NCI-H510A (cell line): Measurements from ENCODE around the gene EFHC1.

Source experiments
- DNase-seq: peaks from one replicate; lab custom pipeline; 2025; lab: John Stamatoyannopoulos, UW

The EFHC1 gene

DNA sequence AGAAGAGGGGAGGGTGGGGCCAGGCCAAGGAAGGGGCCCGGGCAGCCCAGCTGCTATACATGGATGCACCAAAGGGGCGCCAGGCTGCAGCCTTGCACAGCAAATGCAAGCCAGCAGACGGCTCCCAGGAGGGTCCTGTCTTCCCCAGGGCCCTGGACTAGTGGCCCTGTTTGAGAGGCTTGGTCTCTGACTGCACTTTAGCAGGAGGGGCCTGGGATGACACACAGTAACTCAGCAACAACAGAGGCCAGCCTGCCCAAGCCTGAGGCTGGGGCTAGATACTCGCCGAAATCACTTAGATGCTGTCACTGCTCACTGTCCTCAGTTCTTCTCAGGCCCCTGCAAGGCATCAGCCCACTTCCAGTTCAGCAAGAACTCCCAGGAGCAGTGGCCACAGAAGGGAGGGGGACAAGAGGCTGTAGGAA is 83.2 kb downstream of the EFHC1 start:
- peak; percentile 68 for DNase-seq

DNA sequence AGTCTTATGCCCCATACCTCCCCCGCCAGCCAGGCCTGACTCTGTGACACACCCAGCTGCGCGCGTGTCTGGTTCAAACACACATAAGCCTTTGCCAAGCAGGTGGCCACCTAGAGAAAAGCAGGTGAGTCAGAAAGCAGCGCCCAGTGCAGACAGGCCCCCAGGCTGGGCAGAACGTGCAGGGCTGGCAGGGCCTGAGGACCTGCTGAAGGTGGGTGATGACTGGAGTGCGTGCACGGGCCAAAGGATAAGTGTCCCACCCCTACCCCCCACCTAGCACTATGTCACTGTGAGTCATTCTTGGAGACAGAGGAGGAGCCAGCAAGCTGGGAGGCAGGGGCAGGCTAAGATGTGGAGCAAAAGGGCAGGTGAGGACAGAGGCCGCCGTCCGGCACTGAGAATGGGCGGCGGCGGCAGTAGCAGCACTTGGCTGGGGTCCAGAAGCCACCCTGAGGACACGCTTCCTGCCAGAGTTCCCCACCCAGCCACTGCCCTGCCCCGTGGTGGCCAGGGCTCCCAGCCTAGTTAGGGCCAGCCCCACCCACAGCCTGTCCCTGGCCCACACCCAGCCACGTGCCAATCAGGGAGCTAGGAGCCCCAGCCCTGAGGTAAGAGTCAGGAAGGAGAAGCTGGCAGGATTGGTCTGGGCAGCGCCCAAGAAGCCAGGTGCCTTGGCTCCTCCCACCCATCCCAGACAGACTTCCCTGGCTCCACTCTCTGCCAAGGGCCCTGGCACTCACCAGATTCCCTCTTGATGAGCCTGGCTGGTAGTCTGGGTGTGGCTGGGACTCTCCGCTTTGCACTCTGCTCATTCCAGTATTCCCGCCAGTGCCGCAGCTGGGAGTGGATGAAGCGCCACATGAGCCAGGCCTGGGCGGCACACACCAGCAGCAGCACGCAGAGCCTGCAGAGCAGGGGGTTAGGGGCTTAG is 84.0 kb downstream of the EFHC1 start:
- peak; percentile 96 for DNase-seq

GRCh38 chr6:52504782-52505136 is 84.6 kb downstream of the EFHC1 start:
- no peak for DNase-seq

- no peak for DNase-seq
Measured at GRCh38 chr6:52505726-52506409, 85.7 kb downstream of the EFHC1 start.

DNA sequence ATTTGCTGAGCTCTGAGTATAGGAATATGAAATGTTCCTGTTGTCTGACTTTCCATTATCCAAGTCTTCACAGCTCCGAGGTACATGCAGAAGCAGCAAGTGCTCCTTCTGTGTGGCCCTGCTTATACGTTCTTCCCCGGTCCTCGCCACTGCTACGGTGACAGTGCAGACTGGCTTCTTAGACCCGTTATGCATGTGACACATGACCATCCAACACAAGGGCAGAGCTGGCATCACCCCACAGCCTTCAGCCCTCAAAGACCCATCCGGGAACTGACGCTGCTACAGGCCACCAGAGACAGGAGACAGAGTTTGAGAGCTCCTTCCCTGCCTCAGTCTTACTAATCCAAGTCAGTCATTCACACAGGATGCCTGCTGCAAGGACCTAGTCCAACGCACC is 86.3 kb downstream of the EFHC1 start:
- DNase-seq, result no peak

GRCh38 chr6:52507557-52508260 is 87.6 kb downstream of the EFHC1 start:
- DNase-seq, result no peak

- no peak for DNase-seq
Measured at GRCh38 chr6:52508261-52508739, 88.2 kb downstream of the EFHC1 start.

- no peak for DNase-seq
Measured at GRCh38 chr6:52509281-52510212, 89.4 kb downstream of the EFHC1 start.

GRCh38 chr6:52510213-52510562 is 90.0 kb downstream of the EFHC1 start:
- no peak for DNase-seq

DNA sequence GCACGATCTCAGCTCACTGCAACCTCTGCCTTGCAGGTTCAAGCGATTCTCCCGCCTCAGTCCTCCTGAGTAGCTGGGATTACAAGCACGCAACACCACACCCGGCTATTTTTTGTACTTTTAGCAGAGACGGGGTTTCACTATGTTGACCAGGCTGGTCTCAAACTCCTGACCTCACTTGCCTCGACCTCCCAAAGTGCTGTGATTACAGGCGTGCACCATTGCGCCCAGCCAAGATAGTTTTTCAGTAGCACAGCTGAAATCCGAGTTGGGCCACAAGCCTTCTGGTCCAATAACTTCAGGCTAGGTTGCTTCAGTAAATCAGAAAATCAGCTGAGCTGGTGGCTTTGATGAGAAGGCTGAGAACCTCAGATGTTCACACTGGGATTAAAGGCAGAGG is 91.0 kb downstream of the EFHC1 start:
- no peak for DNase-seq

GRCh38 chr6:52511572-52512151 is 91.5 kb downstream of the EFHC1 start:
- DNase-seq, result no peak

- DNase-seq, result no peak
Measured at GRCh38 chr6:52512199-52512598, 92.1 kb downstream of the EFHC1 start.

DNA sequence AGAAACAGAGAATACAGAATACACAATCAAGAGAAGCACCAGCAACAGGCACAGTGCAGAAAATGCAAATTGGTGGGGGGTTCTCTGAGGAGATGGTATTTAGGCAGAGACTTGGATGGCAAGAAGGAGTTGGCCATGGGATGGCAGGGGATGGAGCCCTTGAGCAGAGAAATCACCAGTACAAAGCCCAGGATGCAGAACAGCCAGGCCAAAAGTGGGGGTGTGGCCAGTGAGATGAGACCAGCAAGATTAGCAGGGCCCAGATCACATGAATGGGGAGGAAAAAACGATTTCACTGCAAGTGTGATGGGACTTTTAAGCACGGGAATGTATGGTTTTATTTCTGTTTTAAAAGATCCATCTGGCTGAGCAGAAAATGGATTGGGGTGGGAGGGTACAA is 93.3 kb downstream of the EFHC1 start:
- DNase-seq, result no peak

GRCh38 chr6:52513896-52514295 is 93.8 kb downstream of the EFHC1 start:
- no peak for DNase-seq

GRCh38 chr6:52514514-52514913 is 94.4 kb downstream of the EFHC1 start:
- DNase-seq, result no peak

- DNase-seq, result no peak
Measured at GRCh38 chr6:52515219-52515960, 95.2 kb downstream of the EFHC1 start.

- no peak for DNase-seq
Measured at GRCh38 chr6:52516269-52516668, 96.1 kb downstream of the EFHC1 start.

DNA sequence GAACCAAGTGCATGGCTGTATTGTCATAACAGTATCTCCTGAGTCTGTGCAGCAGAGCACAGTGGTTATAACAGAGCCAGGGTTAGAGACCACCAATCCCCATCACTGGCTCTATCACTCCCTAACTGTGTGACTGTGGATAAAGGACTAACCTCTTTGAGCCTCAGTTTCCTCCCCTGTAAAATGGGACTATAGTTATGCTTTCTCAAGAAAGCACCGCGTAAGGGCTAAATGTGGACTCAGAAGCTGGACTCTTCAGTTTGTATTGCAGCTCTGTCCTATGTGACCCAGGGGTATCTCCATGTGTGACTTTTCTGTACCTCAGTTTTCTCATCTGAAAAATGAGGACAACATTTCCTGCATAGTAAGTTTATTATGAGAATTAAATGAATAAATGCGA is 96.8 kb downstream of the EFHC1 start:
- no peak for DNase-seq

- DNase-seq, result no peak
Measured at GRCh38 chr6:52517502-52518278, 97.5 kb downstream of the EFHC1 start.
